Cardiac muscle cell (in vitro differentiated cells and primary cell): ENCODE results near the gene VEPH1. TPM values are rescaled to one million over a fixed set of nuclear protein-coding genes. Genes with fewer than 3 reads are reported as not detected.

Experiments used
- DNase-seq, 2 donors: peaks; one replicate each; pipeline versions ENCODE4 v3.0.0 to v3.0.0-alpha.2; 2010 to 2017; ENCODE audit warnings: low read depth in 1 of 2, low spot score in 1 of 2
- H3K27ac ChIP-seq: fragments of 200-600 bp; sonication (generic); 2 replicates; pipeline ENCODE4 v1.5.1; 2016
- H3K27me3 ChIP-seq: fragments of 200-600 bp; sonication (generic); 2 replicates; pipeline ENCODE4 v1.6.0; 2016; ENCODE audit warnings: control low read depth
- H3K36me3 ChIP-seq: fragments of 200-600 bp; sonication (generic); 2 replicates; pipeline ENCODE4 v1.5.1; 2016; ENCODE audit warnings: control low read depth
- H3K4me1 ChIP-seq: fragments of 200-600 bp; sonication (generic); 2 replicates; pipeline ENCODE4 v1.8.1; 2017; ENCODE audit warnings: low read depth, mild to moderate bottlenecking, mixed run types
- H3K4me3 ChIP-seq: fragments of 200-600 bp; sonication (generic); 2 replicates; pipeline ENCODE4 v1.5.1; 2016; ENCODE audit warnings: mild to moderate bottlenecking
- H3K9me3 ChIP-seq: fragments of 200-600 bp; sonication (generic); 2 replicates; pipeline ENCODE4 v1.5.1; 2017; ENCODE audit warnings: low read depth, mild to moderate bottlenecking, control low read depth
- CTCF ChIP-seq: IDR thresholded peaks from 2 replicates; pipeline ENCODE4 v1.5.1; 2012; ENCODE audit warnings: low read depth, mild to moderate bottlenecking, low read length
- polyA plus RNA-seq: library from polyadenylated mRNA; unstranded; fragments of >200 nt; fragmentation: Nextera tagmentation; extraction: Ambion mirVana; gene quantifications from 2 replicates; pipeline ENCODE4 v1.2.1, GENCODE V29; 2016
- total RNA-seq: library from RNA; depleted of rRNA; stranded (reverse); fragments of >200 nt; gene quantifications from 2 replicates; pipeline ENCODE4 v1.2.3, GENCODE V29; 2016

The VEPH1 gene
- total and polyA plus RNA-seq, 2 experiments from 2014 or later: 1.1 to 1.7 TPM

DNA sequence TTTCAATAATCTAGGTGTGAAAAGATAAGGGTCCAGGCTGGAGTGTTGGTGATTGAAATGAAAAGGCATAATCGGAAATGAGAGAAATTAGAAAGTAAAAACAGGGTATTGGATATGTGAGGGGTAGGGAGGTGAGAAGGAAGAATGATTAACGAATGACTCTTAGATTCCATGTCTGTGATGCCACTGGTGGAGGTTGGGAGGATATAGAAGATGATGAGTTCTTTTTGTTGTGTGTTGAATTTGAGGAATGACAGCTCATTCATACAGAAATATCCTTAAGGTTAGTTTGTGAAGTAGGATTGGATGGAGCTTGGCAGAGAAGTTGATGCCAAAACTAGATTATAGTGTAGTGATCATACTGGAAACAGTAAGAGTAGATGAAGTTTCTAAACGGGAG is 271.1 kb downstream of the VEPH1 start:
- no peak for TF ChIP-seq CTCF
- DNase-seq: no peak
- no peaks in the 10 kb centered on the region for H3K9me3 ChIP-seq
- no peaks in the 10 kb centered on the region for H3K36me3 ChIP-seq
- no peaks in the 10 kb centered on the region for H3K4me1 ChIP-seq
- H3K27ac ChIP-seq: no peak overlapping the region
- no peak overlapping the region for H3K4me3 ChIP-seq
- H3K27me3 ChIP-seq: no peaks in the 10 kb centered on the region

GRCh38 chr3:157231071-157231470 is 272.1 kb downstream of the VEPH1 start:
- H3K4me1 ChIP-seq: no peaks in the 10 kb centered on the region
- H3K4me3 ChIP-seq: no peak overlapping the region
- H3K36me3 ChIP-seq: no peaks in the 10 kb centered on the region
- no peak for TF ChIP-seq CTCF
- no peaks in the 10 kb centered on the region for H3K27me3 ChIP-seq
- no peaks in the 10 kb centered on the region for H3K9me3 ChIP-seq
- no peak overlapping the region for H3K27ac ChIP-seq
- peak in 1 of 2 donors; percentile 92 for DNase-seq

DNA sequence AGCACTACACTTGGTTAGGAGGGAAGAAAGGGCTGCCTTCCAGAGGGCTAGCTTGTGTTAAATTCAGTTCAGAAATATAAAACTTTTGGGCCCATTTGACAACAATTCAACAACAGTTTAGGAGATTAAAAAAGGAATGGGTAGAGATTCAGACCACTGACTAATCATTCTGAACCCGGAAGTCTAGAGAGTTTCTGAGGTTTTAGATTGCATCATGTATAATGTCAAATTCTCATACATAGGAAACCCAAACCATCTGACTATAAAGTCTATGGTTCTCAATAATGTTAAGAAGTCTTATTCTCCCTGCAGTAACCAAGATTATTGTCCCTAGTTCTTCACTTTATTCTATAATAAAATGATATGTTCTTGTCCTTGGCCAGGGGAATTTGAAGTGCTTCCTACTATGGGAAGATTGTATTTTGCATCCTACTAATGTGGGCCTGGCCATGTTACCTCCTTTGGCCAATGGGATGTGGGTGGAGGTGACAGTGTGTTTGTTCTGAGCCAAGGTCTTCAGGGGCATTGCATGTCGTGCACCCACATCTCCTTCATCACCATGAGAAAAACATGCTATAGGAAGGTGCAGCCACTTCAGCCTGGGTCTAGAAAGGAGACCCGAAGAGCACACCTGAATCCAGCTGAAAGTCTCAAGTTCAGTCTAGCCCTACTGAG is 276.9 kb downstream of the VEPH1 start:
- Histone ChIP-seq H3K36me3 (no peaks in the 10 kb centered on the region), H3K27me3 (no peaks in the 10 kb centered on the region), H3K9me3 (no peaks in the 10 kb centered on the region), H3K4me1 (no peaks in the 10 kb centered on the region), H3K4me3 (no peak overlapping the region), H3K27ac (no peak overlapping the region)
- peak in 1 of 2 donors; percentile 61 for DNase-seq
- no peak for TF ChIP-seq CTCF

- Histone ChIP-seq H3K4me3 (no peak overlapping the region), H3K36me3 (no peaks in the 10 kb centered on the region), H3K27ac (no peak overlapping the region), H3K9me3 (no peaks in the 10 kb centered on the region), H3K4me1 (no peaks in the 10 kb centered on the region), H3K27me3 (no peaks in the 10 kb centered on the region)
- no peak for DNase-seq
- no peak for TF ChIP-seq CTCF
These were observed 278.2 kb downstream of the VEPH1 start for GRCh38 chr3:157225001-157225400.

GRCh38 chr3:157220883-157221282 is 282.3 kb downstream of the VEPH1 start:
- Histone ChIP-seq H3K27ac (no peak overlapping the region), H3K9me3 (no peaks in the 10 kb centered on the region), H3K27me3 (no peaks in the 10 kb centered on the region), H3K4me1 (no peaks in the 10 kb centered on the region), H3K4me3 (no peak overlapping the region), H3K36me3 (no peaks in the 10 kb centered on the region)
- no peak for TF ChIP-seq CTCF
- no peak for DNase-seq

- Histone ChIP-seq H3K4me3 (no peak overlapping the region), H3K36me3 (no peaks in the 10 kb centered on the region), H3K9me3 (no peaks in the 10 kb centered on the region), H3K27ac (no peak overlapping the region), H3K4me1 (no peaks in the 10 kb centered on the region), H3K27me3 (no peaks in the 10 kb centered on the region)
- no peak for DNase-seq
- no peak for TF ChIP-seq CTCF
These were observed 283.0 kb downstream of the VEPH1 start for GRCh38 chr3:157220211-157220610.
